ENCODE measurements around the gene UBA3.

DNA sequence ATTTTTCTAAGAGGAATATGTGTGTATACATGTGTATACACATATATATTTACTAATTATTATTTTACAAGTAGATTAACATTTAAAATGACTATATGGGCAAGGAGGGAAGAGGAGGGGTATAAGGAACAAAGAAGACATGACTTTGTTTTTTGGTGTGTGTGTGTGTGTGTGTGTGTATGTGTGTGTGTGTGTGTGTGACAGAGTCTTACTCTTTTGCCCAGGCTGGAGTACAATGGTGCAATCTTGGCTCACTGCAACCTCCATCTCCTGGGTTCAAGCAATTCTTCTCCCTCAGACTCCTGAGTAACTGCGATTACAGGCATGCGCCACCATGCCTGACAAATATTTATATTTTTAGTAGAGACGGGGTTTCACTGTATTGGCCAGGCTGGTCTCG, 64.1 kb downstream of the UBA3 start:
- TF ChIP-seq, protein P1, sequence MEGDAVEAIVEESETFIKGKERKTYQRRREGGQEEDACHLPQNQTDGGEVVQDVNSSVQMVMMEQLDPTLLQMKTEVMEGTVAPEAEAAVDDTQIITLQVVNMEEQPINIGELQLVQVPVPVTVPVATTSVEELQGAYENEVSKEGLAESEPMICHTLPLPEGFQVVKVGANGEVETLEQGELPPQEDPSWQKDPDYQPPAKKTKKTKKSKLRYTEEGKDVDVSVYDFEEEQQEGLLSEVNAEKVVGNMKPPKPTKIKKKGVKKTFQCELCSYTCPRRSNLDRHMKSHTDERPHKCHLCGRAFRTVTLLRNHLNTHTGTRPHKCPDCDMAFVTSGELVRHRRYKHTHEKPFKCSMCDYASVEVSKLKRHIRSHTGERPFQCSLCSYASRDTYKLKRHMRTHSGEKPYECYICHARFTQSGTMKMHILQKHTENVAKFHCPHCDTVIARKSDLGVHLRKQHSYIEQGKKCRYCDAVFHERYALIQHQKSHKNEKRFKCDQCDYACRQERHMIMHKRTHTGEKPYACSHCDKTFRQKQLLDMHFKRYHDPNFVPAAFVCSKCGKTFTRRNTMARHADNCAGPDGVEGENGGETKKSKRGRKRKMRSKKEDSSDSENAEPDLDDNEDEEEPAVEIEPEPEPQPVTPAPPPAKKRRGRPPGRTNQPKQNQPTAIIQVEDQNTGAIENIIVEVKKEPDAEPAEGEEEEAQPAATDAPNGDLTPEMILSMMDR (IDR thresholded peaks at IDR 0.05; ENCODE audit: low read length), result no peak
- no peak for TF ChIP-seq EZH2 (IDR thresholded peaks at IDR 0.05; ENCODE audit: borderline replicate concordance, low read length)

Measured in OCI-LY1 (cell line).